Colon (tissue), 2 donors: Measurements from ENCODE around the gene PEX14.

Experiments used
- FAIRE-seq: peaks from 2 replicates; lab custom pipeline; 2012; peaks lifted over from hg19 to GRCh38; lab: Jason Lieb, UNC
- donor health status: control.
- donor health status: control.

PEX14 gene

DNA sequence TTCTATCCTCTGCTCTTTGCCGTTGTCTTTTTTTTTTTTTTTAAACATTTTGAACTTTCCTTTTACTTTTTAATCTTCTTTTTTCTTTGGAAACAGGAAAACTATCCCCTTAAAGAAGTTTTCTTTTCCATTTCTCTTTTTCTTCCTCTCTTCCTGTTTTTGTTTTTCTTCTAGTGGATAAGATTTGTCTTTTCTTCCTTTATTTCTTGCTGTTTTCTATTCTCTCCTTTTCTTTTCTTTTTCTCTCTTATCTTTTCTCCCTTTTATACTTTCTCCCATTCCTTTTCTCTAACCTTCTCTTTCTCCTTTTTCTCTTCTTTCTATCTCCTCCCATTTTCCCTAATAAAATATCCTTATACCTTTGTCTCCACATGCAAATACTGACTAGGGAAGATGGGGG is 46.2 kb downstream of the PEX14 start:
- FAIRE-seq, result no peak

DNA sequence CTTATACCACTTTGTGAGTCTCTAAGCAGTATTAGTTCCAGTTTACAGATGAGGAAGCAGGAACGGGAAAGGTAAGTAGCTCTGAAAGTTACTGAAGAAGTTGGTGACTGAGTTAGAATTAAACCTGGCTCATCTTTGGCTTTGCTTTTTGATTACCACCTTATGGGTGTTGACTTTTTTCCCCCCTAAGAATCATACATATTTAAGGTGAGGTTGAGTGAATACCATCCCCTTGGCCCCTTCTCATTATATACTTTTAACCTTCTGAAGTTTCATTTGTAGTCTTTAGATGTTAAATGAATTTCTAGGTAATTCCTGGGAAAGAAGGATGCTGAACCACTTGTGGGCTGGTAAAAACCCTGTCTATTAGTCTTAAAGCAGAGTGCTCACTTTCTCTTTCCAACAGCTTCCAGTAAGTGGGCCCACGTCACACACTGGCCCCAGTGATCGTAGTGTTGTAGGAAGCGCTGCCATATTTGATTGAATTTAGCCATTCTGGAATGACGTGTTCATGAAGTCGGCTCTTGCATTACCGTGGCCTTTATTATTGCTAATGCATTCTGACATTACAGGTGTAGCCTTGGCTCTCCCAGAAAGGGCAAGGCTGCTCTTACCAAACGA is 46.9 kb downstream of the PEX14 start:
- no peak for FAIRE-seq

DNA sequence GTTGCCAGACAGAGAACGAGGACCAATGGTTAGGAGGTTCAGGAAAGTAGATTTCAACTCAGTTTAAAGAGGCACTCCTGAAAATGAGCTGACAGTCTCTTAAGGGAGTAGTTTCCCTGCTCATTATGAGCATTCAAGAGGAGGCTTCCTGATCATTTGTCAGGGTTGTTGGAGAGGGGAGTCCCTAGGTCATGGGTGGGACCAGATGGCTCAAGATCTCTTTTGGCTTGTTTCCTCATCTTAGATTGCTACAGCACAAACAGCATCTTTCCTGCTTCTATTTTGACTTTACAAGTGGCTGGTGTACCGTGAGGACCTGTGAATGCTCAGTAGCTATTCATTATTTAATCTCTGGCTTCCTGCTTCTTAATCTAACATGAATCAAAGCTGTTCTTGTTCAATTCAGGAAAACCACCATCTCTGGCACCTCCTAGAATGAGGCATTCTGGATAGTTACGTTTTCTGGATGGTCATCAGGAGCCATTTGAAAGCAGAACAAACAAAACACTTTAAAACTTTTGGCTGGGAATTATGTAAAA is 47.6 kb downstream of the PEX14 start:
- FAIRE-seq, result no peak

DNA sequence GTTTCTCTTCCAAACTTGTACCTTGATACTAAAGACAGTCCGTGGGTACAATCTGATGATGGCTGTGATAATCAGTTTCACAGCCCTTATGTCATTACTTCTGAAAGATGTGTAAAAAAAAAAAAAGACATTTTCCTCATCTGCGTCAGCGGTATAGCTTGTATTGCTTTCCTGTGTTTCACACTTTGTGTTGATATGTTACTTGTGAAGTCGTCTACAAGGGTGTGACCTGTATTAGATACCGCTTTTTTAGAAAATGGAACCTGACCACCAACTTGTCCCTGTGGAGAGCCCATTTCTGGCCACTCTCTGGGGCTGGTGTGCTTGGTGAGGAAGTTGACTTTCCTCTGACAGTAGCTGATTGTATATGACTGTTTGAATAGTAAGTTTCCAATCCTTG is 50.5 kb downstream of the PEX14 start:
- FAIRE-seq, result no peak

DNA sequence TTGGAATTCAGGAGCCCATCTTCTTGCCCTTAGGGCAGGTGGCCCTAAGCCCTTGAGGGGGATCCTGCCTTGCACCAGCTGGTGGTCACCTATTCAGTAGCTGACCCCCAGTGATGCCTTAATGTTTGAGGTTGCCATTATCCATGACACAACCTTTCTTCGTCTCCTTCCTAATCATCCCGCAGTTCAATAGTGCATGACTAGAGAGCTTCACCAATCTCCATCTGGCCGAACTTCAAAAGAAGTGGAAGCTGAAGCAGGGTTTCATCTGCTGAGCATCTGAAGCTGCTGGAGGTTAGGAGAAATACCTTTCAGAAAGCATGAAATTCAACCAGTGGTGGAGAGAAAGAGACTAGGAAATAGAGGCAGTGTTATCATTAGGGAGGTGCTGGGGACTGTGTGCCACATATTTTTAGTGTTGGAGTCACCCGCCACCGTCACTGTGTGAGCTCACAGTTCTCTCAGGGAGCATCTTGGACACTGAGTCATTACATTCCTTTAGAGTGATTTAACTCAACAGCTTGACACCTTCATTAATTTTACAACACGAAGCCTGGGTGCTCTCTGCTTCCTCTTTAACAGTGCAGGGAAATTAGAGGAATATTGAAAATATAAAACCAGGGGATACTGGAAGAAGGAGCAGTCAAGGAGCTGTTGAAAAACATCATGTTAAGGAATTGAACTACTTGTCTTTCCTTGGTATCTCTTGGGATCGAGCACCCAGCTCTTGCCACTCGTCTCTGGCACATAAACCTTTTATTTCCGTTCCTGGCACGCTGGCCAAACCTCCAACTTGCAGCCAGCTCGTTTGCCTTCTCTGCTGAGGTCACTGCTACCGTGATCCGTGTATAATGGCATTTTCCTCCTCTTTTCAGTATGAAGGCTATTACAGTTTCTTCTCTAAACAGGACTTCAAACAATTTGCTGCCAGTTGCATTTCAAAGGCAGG is 53.6 kb downstream of the PEX14 start:
- FAIRE-seq, result no peak

DNA sequence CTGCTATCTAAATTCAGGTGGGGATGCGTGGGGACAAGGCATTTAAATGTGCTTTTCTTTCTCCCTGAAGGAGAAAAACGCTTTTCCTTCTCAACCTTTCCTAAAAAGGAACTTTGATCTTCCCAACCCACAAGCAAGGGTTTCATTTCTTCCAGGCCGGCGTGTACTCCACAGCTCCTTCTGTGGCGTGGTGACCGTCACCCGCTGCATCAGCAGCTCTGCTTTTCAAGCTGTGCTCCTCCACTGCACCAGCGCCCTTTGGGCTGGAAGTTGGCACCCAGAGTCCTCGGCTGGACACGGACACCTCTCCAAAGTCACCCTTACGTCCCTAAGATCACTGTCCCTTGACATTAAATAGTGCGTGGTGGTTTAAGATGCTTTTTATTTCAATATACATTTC is 54.3 kb downstream of the PEX14 start:
- FAIRE-seq, result no peak

DNA sequence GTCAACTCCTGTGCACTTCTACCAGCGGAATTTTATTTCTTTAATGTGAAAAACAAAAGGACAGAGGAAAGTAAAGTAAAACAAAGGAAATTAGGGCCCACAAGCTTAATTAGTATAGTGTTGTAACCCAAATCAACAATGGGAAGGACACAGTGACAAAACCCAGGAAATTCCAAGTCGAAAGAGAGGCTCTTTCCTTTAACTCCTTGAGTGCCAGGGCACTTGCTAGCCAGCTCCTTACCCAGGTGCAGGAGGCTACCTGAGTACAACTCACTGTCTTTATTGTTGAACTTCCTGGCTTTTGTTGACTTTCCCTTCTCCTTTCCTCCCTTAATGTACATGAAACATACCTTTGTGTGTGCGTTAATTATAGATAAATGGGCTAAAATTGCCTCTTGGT is 55.0 kb downstream of the PEX14 start:
- no peak for FAIRE-seq

DNA sequence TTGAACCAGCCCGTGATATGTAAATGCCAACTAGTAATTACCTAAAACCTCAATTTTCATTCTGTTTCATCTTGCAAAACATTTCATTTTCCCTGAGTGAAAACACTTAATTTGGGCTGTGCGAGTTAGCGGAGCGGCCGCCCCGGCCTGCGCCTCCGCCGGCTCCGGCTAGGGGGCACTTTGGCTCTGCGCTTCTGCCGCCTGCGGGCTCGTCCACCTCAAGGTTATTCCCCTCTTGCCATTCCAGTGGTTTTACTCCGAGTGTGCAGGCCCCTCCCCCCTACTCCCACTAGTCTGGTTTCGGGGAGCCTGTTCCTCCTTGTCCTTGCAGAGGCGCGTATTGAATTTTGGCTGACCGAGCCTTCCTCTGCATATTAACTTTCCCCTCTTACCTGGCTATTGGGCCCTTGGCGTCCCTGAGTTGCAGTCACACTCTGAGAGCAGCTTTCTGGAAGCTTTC is 55.6 kb downstream of the PEX14 start:
- FAIRE-seq, result no peak

DNA sequence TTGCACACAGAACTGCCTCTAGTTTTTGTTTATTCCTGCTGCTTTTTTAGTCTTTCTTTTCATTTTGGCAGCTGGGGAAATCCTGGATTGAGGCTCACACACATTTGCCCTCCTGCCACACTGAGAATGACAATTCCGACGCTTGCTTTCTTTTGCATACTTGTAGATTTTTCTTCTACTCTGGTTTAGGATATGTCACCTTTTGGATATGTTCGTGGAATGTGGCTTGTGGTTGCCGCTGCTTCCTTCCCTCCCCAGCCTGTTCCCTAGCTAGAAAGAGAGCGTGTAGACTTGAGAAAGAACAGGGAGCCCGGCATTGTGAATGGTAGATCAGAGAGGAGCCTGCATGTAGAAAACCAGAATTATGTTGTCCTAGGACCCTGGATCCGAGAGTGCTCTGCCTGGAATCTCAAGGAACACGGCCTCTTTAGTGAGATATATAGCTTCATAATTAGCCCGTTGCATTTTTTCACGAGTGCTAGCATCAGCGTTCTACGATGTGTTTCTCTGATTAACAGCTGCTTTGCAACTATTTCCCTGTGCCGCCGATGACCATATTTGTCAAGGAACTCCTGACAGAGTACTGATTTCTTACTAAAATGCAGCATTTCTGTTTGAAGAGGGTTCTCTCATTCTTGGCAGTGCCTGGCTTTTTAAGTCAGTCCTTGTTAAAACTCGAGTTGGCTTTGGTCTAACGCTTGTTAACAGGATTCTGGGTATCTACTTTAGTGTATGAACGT is 56.2 kb downstream of the PEX14 start:
- FAIRE-seq, result no peak

DNA sequence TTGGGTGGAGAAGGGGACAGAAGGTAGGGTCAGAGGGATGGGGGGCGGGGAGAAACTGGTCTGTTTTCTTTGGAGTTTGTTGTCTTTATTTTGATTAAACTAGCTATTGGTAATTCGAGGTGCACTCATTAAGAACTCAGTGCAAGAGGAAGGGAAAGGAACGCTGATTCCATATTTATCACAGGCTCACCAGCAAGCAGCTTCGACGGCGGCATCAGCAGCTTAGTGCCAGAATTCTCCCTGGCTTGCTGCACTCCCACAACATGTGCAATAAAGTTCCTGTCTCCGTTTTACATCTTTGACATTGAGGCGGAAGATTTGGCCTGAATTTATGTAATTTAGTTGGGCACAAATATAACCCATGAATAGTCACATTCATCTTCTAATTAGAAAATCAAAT is 57.6 kb downstream of the PEX14 start:
- FAIRE-seq, result no peak

DNA sequence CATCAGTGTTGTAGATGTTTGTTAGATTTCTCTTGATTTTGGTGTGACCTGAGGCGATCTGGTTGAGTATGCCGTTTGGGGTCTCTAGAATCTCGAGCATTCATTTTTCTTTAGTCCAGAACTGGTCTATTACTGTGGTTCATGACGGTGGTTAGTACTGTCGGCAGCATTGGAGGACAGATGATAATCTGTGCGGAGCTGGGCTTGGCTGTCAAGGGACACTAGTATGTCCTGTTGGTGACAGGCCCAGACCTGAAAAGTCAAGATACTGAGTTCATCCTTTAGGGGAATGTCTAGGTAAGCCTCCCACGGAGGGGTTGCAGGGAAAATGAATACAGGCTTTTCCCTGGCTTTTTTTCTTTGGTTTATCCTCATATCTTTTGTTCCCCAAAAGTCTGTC is 59.8 kb downstream of the PEX14 start:
- no peak for FAIRE-seq

DNA sequence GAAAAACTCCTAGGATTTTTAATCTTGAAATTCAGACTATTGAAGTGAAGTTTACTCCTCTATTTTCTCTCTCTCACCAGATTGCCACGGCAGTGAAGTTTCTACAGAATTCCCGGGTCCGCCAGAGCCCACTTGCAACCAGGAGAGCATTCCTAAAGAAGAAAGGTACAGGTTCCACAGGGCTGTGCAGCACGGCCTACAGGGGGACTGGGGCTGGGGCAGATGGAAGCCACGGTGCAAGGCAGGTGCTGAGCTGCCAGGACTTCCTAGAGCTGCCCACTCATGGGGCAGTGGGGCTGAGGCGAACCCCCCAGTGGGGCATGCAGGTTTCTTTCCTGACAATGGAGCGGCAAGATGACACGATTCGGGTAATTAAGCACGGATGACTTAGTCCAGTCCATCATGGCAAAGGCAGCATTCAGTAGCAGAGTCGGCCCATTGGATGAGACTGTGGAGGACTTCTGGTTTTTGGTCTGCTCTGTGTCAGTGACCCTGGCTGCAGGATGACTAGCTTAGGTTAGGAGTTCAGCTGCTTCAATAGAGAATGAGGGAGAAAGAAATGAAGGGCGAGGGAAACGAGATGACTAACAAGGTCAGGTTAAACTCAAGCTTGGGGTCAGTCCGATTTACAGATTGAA is 61.5 kb downstream of the PEX14 start:
- FAIRE-seq, result no peak

DNA sequence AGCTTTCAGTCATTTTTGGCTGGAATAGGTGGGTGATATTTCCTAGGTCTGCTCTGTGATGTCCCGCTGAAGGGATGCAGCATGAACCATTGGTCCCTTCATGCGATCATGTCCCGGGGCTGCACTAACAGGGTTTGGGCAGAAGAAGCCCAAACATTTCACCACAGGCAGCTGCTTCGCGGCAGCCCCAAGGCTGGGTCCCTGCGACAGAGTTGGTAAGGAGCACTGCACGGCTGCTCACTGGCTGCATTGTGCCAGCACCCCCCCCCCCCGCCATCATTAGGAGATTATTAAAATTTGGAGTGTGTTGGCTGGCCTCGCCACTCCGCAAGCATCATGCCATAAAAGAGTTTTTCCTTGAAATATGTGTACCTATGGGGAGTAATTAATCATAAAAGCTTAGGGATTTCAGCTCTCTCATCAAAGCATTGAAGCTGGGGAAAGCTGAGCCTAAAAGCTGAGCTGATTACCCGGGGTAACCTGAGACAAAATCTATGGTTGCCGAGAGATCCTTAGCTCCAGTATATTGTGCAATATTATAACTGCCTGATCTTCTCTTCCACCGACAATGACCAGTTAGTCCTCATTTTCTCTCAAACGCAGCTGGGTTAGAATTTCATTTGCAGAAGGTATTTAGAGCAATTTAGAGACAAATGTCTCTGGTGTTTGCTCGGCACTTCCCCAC is 62.5 kb downstream of the PEX14 start:
- no peak for FAIRE-seq

DNA sequence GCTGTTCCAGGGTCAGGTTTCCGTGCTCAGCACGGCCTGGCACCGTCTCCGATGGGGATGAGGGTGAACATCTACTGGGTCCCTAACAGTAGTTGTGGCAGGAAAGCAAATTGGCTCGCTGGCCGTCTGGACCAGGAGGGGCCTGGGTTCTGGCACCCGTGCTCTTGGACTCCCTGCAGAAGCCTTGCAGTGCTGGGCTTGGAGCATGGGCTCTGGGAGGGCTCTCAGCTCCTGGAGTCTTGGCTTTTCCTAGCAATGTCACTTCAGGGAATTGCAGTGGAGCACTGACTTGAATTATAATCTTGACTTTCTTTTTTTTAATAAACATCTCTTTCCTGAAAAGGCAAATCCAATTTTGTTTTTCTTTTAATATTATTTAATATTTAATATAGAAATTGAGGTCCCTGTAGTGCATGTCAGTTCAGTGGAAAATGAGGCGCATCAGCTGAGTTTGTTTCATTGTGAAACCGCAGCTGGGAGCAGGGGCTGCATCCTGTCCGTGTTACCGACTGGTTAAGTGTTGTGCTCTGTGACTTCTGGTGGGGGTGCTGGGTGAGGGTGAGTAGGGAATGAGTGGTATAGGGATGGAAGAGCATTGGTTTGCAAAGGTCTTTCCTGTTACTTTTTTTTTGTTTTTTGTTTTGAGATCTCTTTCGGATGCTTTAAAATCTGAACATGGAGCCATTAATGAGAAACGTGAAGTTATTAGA is 64.1 kb downstream of the PEX14 start:
- no peak for FAIRE-seq

DNA sequence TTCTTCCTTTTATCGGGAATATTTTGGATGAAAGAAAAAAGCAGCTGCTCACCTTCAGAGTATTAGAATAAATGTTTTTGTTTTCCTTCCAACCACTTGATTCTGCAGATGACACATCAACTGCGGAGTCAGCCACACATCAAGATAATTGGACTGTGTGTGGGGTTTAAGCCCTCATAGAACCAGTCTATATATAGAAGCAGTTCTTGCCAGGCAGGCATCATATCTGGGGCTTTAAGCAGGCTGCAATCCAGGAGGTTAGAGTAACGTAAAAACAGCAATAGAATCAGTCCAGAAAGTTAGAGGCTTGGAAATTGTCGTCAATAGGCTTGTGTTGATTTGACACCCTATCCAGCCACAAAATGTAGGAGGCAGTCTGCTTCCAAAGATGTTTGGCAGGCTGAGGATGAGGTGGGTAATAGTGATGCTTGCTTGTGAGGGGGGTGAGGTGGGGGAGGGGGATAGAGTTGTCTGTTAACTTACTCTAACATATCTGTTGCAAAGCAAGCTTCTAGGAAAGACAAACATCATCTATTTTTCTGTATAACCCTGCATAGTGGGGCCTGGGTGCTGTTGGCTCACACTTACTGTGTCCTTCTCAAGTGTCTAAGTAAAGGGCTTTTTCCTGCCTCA is 64.8 kb downstream of the PEX14 start:
- no peak for FAIRE-seq

DNA sequence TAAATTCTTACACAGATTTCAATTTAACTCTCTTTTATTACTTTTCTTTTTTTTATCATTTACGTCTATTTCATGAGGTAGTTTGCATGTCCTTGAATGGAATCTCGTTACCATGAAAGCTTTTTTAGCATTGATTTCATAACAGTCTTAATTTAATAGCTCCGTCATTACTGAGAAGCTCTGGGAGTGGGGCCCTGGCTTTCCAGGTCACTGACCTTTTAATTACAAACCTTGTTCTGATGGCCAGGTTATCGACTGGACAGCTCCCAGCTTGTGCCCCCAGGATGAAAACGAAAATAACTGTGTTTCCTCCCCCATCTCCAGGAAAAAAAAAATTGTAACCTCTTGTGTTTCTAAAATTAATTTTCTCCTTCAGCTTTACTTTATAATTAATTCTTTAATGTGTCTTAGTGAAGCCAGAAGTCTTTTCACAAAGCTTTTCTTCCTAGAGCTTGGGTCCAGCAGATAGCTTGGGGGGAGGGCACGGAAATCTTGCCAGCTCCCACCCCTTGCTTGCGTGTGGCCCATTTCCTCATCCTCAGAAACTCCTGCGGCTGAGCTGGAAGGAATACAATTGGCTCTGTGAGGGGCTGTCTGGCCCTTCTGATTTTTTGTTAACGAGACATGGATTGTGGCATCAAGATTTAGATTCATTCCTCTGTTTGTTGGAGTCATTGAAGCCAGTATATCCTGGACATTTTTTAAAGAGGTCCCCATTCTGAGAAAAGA is 65.7 kb downstream of the PEX14 start:
- no peak for FAIRE-seq

DNA sequence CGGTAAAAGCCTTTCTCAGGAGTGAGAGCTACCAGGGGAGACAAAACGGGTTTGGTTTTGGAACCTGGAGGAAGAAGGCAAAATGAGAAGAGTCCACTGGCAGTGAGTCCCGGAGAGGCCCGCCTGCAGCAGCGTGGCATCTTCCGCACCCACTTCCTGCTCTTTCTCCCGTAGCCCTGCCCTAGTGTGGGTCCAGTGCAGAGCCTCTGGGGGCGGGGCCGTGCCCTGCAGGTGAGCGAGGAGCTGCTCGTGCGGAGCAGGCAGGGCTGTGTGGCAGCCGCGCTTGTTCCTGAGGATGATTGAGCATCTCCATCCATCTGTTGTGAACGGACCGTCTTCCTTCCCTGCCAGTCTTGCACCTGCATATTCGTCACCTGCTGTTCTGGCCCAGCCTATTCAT is 66.5 kb downstream of the PEX14 start:
- no peak for FAIRE-seq

DNA sequence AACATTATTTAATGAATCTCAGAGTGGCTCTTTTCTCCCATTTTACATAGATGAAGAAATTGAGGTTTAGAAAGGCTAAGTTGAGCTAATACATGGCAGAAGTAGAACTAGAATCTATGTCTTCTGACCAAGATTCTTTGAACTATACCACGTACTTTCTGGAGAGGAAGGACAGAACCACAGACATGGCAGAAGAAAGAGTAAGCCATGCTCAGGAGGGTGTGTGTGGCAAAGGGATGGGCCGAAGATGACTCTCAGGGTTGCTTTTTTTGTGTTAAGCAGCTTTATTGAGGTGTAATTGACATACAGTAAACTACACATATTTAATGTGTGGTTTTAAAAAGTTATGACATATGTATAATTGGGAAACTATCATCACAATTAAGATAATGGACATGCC is 69.5 kb downstream of the PEX14 start:
- FAIRE-seq, result no peak

DNA sequence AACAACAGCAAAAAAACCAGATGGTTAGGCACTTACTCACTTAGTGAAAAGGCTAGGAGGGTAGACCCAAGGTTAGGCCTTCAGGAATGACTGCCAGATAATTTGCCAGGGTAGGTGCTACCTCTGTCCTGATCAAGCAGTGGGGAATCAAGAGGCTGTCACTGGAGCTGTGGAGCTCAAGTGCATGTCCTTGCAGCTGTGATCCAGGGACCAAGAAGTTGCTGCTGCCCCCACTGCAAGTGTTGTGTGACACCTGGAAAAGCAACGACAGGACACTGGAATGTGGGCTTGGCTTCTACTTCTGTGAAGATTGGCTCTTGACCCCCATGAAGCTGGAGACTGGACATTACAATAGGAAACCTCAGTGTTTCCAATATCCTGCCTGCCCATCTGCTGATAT is 72.1 kb downstream of the PEX14 start:
- FAIRE-seq, result no peak
